SK-N-SH (cell line): ENCODE measurements around the gene QSOX1. TPM values are rescaled to one million over a fixed set of nuclear protein-coding genes. Genes with fewer than 3 reads are reported as not detected.

ENCODE experiments used
- CTCF ChIA-PET: fragments of 300-600, 350-600 bp; formaldehyde crosslinking; extraction: SDS; loops from one replicate; lab custom pipeline; 2021; lab: Yijun Ruan, JAX
- POLR2A ChIA-PET: fragments of 350-600 bp; sonication (Branson Sonifier 250); formaldehyde crosslinking; extraction: SDS; loops from one replicate; lab custom pipeline; 2020; ENCODE audit warnings: antibody characterized with exemption, inconsistent platforms; lab: Yijun Ruan, JAX
- DNase-seq: peaks from one replicate; pipeline ENCODE4 v3.0.0; 2012
- H2AFZ ChIP-seq: fragments of 200-600 bp; sonication (generic); 2 replicates; pipeline ENCODE4 v1.8.1; 2016; ENCODE audit warnings: antibody characterized with exemption, mild to moderate bottlenecking, low read depth
- H3F3A ChIP-seq: fragments of 200-600 bp; sonication (generic); replicated peaks from 2 replicates; pipeline ENCODE3; 2016; ENCODE audit warnings: antibody characterized with exemption, mild to moderate bottlenecking; ENCODE audit not compliant: insufficient read depth
- H3K27ac ChIP-seq, 2 experiments: fragments of 200-500 bp in 1 of 2; fragments of 200-600 bp in 1 of 2; sonication (Bioruptor generic) in 1 of 2; sonication (generic), shearing (Covaris generic) in 1 of 2; 2 replicates each; pipeline versions ENCODE4 v1.5.1 to v1.6.1; 2014 to 2016; ENCODE audit warnings: low read depth in 2 of 2, inconsistent platforms in 1 of 2, low read length in 1 of 2, mild to moderate bottlenecking in 1 of 2, mixed read lengths in 1 of 2
- H3K27me3 ChIP-seq: fragments of 200-600 bp; sonication (generic), shearing (Covaris generic); 2 replicates; pipeline ENCODE4 v1.6.1; 2016; ENCODE audit warnings: mixed run types; ENCODE audit not compliant: insufficient read depth
- H3K36me3 ChIP-seq, 2 experiments: fragments of 200-500 bp in 1 of 2; fragments of 200-600 bp in 1 of 2; sonication (Bioruptor generic) in 1 of 2; sonication (generic) in 1 of 2; replicated peaks in 1 of 2; 2 replicates each; pipeline versions ENCODE3 to v1.5.1; 2014 to 2016; ENCODE audit warnings: low read length in 1 of 2, mild to moderate bottlenecking in 1 of 2; ENCODE audit not compliant: insufficient read depth in 2 of 2, control insufficient read depth in 1 of 2
- H3K4me1 ChIP-seq, 2 experiments: fragments of 200-500 bp in 1 of 2; fragments of 200-600 bp in 1 of 2; sonication (Bioruptor generic) in 1 of 2; sonication (generic), shearing (Covaris generic) in 1 of 2; 2 replicates each; pipeline versions ENCODE4 v1.5.1 to v1.6.1; 2014 to 2016; ENCODE audit warnings: low read depth in 1 of 2, low read length in 1 of 2, mixed run types in 1 of 2; ENCODE audit not compliant: insufficient read depth in 2 of 2, control insufficient read depth in 1 of 2
- H3K4me2 ChIP-seq: fragments of 200-600 bp; sonication (generic), shearing (Covaris generic); 2 replicates; pipeline ENCODE4 v1.6.1; 2017; ENCODE audit warnings: mixed run types
- H3K4me3 ChIP-seq, 2 experiments: fragments of 200-500 bp in 1 of 2; fragments of 200-600 bp in 1 of 2; sonication (Bioruptor generic) in 1 of 2; sonication (generic), shearing (Covaris generic) in 1 of 2; 2 replicates each; pipeline versions ENCODE4 v1.5.1 to v1.8.1; 2014 to 2016; ENCODE audit warnings: low read depth in 2 of 2, inconsistent platforms in 1 of 2, low read length in 1 of 2, mild to moderate bottlenecking in 1 of 2, mixed read lengths in 1 of 2, moderate library complexity in 1 of 2
- H3K79me2 ChIP-seq: fragments of 200-600 bp; sonication (generic); 2 replicates; pipeline ENCODE4 v1.8.1; 2017; ENCODE audit warnings: mild to moderate bottlenecking; ENCODE audit not compliant: insufficient read depth
- H3K9ac ChIP-seq: fragments of 200-600 bp; sonication (generic); 2 replicates; pipeline ENCODE4 v1.6.1; 2017; ENCODE audit warnings: mixed run types
- H3K9me2 ChIP-seq: fragments of 200-600 bp; sonication (generic); 2 replicates; pipeline ENCODE4 v1.6.1; 2017; ENCODE audit warnings: mixed run types
- H3K9me3 ChIP-seq: fragments of 200-600 bp; sonication (generic); 2 replicates; pipeline ENCODE4 v1.6.1; 2017; ENCODE audit warnings: mixed run types, mild to moderate bottlenecking, moderate library complexity
- H4K20me1 ChIP-seq: fragments of 200-600 bp; sonication (generic); 2 replicates; pipeline ENCODE4 v1.6.1; 2017; ENCODE audit warnings: mild to moderate bottlenecking, mixed run types; ENCODE audit not compliant: insufficient read depth
- CHD2 ChIP-seq: fragments of 150-350 bp; IDR thresholded peaks from 2 replicates; pipeline ENCODE4 v1.6.1; 2018; ENCODE audit warnings: low read length; ENCODE audit not compliant: partially characterized antibody
- EP300 ChIP-seq, 2 experiments: IDR thresholded peaks; 2 replicates each; pipeline versions ENCODE4 v1.4.0 to v1.6.1; 2012; ENCODE audit warnings: borderline replicate concordance in 1 of 2, low read depth in 1 of 2, low read length in 1 of 2
- FOXJ3 ChIP-seq: sonication (generic); formaldehyde crosslinking; IDR thresholded peaks from 2 replicates; pipeline ENCODE4 v1.5.1; 2020; ENCODE audit warnings: mild to moderate bottlenecking, missing genetic modification reagents
- JUND ChIP-seq: IDR thresholded peaks from 2 replicates; pipeline ENCODE4 v1.4.0; 2012
- MEF2A ChIP-seq: IDR thresholded peaks from 2 replicates; pipeline ENCODE4 v1.4.0; 2012; ENCODE audit warnings: low read depth, borderline replicate concordance
- NRF1 ChIP-seq: IDR thresholded peaks from 2 replicates; pipeline ENCODE4 v1.6.1; 2012; ENCODE audit warnings: low read depth, mild to moderate bottlenecking, low read length
- RCOR1 ChIP-seq: fragments of 150-350 bp; IDR thresholded peaks from 2 replicates; pipeline ENCODE4 v1.6.1; 2017; ENCODE audit warnings: antibody characterized with exemption, low read length
- SIN3A ChIP-seq: IDR thresholded peaks from 2 replicates; pipeline ENCODE4 v1.6.1; 2012; ENCODE audit warnings: low read depth, mild to moderate bottlenecking, low read length, moderate library complexity, borderline replicate concordance
- SMC3 ChIP-seq: IDR thresholded peaks from 2 replicates; pipeline ENCODE4 v1.6.1; 2012; ENCODE audit warnings: low read depth, low read length, improper control_type of control experiment
- TCF12 ChIP-seq: IDR thresholded peaks from 2 replicates; pipeline ENCODE4 v1.4.0; 2012
- TEAD4 ChIP-seq: IDR thresholded peaks from 2 replicates; pipeline ENCODE4 v1.4.0; 2012; ENCODE audit warnings: mild to moderate bottlenecking, borderline replicate concordance; ENCODE audit not compliant: insufficient read depth
- YY1 ChIP-seq: IDR thresholded peaks from 2 replicates; pipeline ENCODE4 v1.4.0; 2012; ENCODE audit warnings: low read depth, mild to moderate bottlenecking
- whole genome bisulfite sequencing: methylation state at CpG from one replicate; pipeline ENCODE4 v1.1.6; 2017; ENCODE audit warnings: low lambda C conversion rate; 5-methylcytosine and 5-hydroxymethylcytosine counted together
- polyA plus RNA-seq, 3 experiments: library from polyadenylated mRNA; depleted of rRNA; stranded (reverse); fragments of >200 nt; gene quantifications; 2 replicates each; pipeline ENCODE4 v1.2.3, GENCODE V29; 2012
- TF ChIP-seq, protein P1 (sequence below): fragments of 150-350 bp; IDR thresholded peaks from 2 replicates; pipeline ENCODE4 v1.6.1; 2016; ENCODE audit warnings: mild to moderate bottlenecking, low read depth, low read length
- TF ChIP-seq, protein P2 (sequence below): IDR thresholded peaks from 2 replicates; pipeline ENCODE4; 2012
- TF ChIP-seq, protein P3 (sequence below): IDR thresholded peaks from 2 replicates; pipeline ENCODE4 v1.6.1; 2012; ENCODE audit warnings: mild to moderate bottlenecking, low read depth, low read length, moderate library complexity
- TF ChIP-seq, protein P4 (sequence below): fragments of 150-350 bp; IDR thresholded peaks from 2 replicates; pipeline ENCODE4 v1.6.1; 2017; ENCODE audit warnings: antibody characterized with exemption, low read length, low read depth, borderline replicate concordance

The QSOX1 gene
- polyA plus RNA-seq, 1 of the 3 experiments (the other 2 are of a cell fraction): 359 TPM

DNA sequence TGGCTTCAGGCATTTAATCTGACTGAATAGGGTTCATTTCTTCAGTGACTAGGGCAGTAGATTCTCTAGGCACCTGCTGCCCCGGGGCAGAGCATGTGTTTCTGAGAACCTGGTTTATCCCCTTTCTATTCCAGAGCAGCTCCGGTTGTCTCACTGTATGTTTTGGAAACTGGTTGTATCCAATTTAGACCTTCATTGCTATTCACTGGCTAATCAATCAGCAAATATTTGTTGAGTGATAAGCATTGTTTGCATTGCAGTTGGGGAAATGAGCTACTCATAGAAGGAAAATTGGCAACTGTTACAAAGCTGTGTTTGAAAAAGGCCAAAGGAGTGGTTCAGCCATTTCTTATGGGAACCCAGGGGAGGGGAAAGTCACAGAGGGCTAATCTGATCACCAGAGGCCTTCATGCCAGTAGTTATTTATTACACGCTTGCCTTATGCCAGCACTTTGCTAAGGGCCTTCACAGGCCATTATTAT, 2.9 kb downstream of the QSOX1 start:
- Histone ChIP-seq H4K20me1 (peaks cover 24% of the 10 kb centered on the region; the same call in 1 of the 2 replicates), H2AFZ (no peak overlapping the region), H3K9me3 (no peaks in the 10 kb centered on the region), H3K9me2 (no peaks in the 10 kb centered on the region), H3K79me2 (peaks cover 79% of the 10 kb centered on the region), H3K27me3 (no peaks in the 10 kb centered on the region), H3K4me1 (peaks cover 9 to 24% of the 10 kb centered on the region in 2 experiments), H3K4me2 (peak overlapping the region; percentile 89), H3F3A (peaks cover 14% of the 10 kb centered on the region), H3K27ac (peak overlapping the region in 1 of 2 experiments; percentile 72; a peak in 2 of 4 replicates), H3K4me3 (peak overlapping the region in 1 of 2 experiments; percentile 82; a peak in 2 of 4 replicates), H3K36me3 (peaks cover 0 to 7% of the 10 kb centered on the region in 2 experiments), H3K9ac (no peak overlapping the region)
- TF ChIP-seq, protein P1, sequence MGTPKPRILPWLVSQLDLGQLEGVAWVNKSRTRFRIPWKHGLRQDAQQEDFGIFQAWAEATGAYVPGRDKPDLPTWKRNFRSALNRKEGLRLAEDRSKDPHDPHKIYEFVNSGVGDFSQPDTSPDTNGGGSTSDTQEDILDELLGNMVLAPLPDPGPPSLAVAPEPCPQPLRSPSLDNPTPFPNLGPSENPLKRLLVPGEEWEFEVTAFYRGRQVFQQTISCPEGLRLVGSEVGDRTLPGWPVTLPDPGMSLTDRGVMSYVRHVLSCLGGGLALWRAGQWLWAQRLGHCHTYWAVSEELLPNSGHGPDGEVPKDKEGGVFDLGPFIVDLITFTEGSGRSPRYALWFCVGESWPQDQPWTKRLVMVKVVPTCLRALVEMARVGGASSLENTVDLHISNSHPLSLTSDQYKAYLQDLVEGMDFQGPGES: no peak
- DNase-seq: no peak
- POLR2A ChIA-PET: no interaction called here
- WGBS: 92% methylated on average over 3 of the region's 3 CpGs
- CTCF ChIA-PET: interaction anchor here (1.4 to 2.7 kb wide), 2 partner anchors 10 to 21 kb away, joined by 5 to 11 read pairs; no protein-coding TSS in a partner anchor

DNA sequence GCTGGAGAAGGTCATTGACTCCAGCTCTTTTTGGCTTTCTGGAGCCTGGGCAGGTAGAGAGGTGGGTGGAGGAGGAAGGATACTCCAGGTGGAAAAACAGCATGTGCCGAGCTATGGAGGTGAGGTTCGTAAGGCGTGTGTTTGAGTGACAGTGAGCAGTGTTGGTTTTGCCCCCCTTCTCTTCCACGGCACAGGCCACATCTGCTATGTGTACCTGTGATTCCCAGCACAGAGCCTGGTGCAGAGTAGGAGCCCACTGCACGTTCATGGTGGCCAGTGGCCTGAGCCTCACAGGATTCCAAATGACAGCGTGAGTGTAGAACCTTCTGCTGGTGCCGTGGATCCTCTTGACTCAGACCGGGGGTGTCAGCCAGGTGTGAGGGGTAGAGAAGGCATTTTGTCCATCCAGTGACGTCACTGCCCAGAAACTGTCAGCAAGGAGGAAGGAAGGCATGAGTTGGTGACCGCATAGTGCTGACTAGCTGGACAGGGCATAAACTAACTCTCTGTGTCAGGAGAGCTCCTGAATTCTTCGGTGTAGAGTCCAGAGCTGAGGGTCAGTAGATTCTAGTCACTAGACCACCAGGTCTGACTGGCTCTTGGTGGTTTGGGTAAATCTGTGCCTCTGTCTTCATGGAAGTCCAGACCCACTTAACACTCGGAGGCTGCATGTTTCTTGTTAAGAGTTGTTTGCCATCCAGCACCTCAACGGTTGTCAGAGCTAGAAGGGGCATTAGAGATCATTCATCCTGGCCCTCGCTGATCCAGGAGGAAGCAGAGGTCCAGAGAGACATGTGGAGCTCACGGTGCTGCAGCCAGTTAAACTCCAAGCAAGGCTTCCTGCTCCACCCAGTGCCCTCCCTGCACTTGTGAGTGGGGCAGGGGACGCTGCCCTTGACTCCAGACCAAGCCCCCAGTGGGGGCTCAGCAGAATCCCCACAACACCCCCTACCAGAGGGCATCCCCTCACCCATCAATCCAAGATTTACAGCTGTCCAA, 3.8 kb downstream of the QSOX1 start:
- Histone ChIP-seq H3K27ac (peak overlapping the region in 1 of 2 experiments; percentile 72; a peak in 1 of 4 replicates), H3K27me3 (no peaks in the 10 kb centered on the region), H3K36me3 (peaks cover 0 to 7% of the 10 kb centered on the region in 2 experiments), H3K9ac (no peak overlapping the region), H3K9me2 (no peaks in the 10 kb centered on the region), H3K4me1 (peaks cover 9 to 24% of the 10 kb centered on the region in 2 experiments), H2AFZ (no peak overlapping the region), H3K4me2 (peak overlapping the region; percentile 89; the same call in 1 of the 2 replicates), H4K20me1 (peaks cover 24% of the 10 kb centered on the region; the same call in 1 of the 2 replicates), H3K4me3 (no peak overlapping the region), H3K9me3 (no peaks in the 10 kb centered on the region), H3F3A (peaks cover 14% of the 10 kb centered on the region), H3K79me2 (peaks cover 87% of the 10 kb centered on the region)
- POLR2A ChIA-PET: interaction anchor here (1.4 kb wide), 1 partner anchor 276 kb away, joined by 4 read pairs; the partner anchor contains the start of gene TOR1AIP1
- CTCF ChIA-PET: interaction anchor here (0.6 to 2.7 kb wide), 4 partner anchors 9 to 205 kb away, joined by 3 to 11 read pairs (median 4); partner anchors contain the start of gene CEP350
- 98% methylated on average over 11 of the region's 16 CpGs for WGBS
- DNase-seq: no peak
- TF ChIP-seq, protein P2, sequence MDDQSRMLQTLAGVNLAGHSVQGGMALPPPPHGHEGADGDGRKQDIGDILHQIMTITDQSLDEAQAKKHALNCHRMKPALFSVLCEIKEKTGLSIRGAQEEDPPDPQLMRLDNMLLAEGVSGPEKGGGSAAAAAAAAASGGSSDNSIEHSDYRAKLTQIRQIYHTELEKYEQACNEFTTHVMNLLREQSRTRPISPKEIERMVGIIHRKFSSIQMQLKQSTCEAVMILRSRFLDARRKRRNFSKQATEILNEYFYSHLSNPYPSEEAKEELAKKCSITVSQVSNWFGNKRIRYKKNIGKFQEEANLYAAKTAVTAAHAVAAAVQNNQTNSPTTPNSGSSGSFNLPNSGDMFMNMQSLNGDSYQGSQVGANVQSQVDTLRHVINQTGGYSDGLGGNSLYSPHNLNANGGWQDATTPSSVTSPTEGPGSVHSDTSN: no peak
- TF ChIP-seq JUND: no peak
- TF ChIP-seq SIN3A: no peak
- TF ChIP-seq MEF2A: no peak
- TF ChIP-seq EP300 (IDR thresholded peaks at IDR 0.05; ENCODE audit: borderline replicate concordance in 1 of 2, low read depth in 1 of 2, low read length in 1 of 2): no peak
- no peak for TF ChIP-seq SMC3
- TF ChIP-seq, protein P1: no peak
- TF ChIP-seq YY1: no peak
- no peak for TF ChIP-seq TCF12
- TF ChIP-seq, protein P3, sequence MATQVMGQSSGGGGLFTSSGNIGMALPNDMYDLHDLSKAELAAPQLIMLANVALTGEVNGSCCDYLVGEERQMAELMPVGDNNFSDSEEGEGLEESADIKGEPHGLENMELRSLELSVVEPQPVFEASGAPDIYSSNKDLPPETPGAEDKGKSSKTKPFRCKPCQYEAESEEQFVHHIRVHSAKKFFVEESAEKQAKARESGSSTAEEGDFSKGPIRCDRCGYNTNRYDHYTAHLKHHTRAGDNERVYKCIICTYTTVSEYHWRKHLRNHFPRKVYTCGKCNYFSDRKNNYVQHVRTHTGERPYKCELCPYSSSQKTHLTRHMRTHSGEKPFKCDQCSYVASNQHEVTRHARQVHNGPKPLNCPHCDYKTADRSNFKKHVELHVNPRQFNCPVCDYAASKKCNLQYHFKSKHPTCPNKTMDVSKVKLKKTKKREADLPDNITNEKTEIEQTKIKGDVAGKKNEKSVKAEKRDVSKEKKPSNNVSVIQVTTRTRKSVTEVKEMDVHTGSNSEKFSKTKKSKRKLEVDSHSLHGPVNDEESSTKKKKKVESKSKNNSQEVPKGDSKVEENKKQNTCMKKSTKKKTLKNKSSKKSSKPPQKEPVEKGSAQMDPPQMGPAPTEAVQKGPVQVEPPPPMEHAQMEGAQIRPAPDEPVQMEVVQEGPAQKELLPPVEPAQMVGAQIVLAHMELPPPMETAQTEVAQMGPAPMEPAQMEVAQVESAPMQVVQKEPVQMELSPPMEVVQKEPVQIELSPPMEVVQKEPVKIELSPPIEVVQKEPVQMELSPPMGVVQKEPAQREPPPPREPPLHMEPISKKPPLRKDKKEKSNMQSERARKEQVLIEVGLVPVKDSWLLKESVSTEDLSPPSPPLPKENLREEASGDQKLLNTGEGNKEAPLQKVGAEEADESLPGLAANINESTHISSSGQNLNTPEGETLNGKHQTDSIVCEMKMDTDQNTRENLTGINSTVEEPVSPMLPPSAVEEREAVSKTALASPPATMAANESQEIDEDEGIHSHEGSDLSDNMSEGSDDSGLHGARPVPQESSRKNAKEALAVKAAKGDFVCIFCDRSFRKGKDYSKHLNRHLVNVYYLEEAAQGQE: no peak
- no peak for TF ChIP-seq NRF1
- TF ChIP-seq FOXJ3 (CRISPR knock-in tag): no peak
- TF ChIP-seq CHD2: no peak
- TF ChIP-seq TEAD4: no peak
- TF ChIP-seq RCOR1: no peak
- TF ChIP-seq, protein P4, sequence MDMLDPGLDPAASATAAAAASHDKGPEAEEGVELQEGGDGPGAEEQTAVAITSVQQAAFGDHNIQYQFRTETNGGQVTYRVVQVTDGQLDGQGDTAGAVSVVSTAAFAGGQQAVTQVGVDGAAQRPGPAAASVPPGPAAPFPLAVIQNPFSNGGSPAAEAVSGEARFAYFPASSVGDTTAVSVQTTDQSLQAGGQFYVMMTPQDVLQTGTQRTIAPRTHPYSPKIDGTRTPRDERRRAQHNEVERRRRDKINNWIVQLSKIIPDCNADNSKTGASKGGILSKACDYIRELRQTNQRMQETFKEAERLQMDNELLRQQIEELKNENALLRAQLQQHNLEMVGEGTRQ: no peak
